GM03348 (cell line): ENCODE data around the gene TARS3.
"Not testable (repeated sequence)": the region's sequence is repeated elsewhere in the genome, so short reads cannot be mapped to it uniquely, and the experiment has no call there.

Experiments
- DNase-seq: peaks from one replicate; pipeline ENCODE4 v3.0.0; 2012; ENCODE audit warnings: low spot score

Gene TARS3

GRCh38 chr15:101654624-101655337, 69.5 kb downstream of the TARS3 start:
- DNase-seq, result not testable (repeated sequence)

- DNase-seq, result no peak
Measured at GRCh38 chr15:101654171-101654570, 70.1 kb downstream of the TARS3 start.

- no peak for DNase-seq
Measured at GRCh38 chr15:101652786-101653430, 71.4 kb downstream of the TARS3 start.

- DNase-seq, result peak; percentile 99
Measured at GRCh38 chr15:101652098-101652785, 72.0 kb downstream of the TARS3 start, which contains the start of gene TM2D3. TSS of gene TM2D3 (minus strand) at chr15:101652381. CDS start at chr15:101652361, 20 bp downstream.

GRCh38 chr15:101651554-101652097, 72.6 kb downstream of the TARS3 start:
- no peak for DNase-seq

- DNase-seq, result no peak
Measured at GRCh38 chr15:101650145-101650544, 74.1 kb downstream of the TARS3 start.

GRCh38 chr15:101648356-101648755, 75.9 kb downstream of the TARS3 start:
- no peak for DNase-seq

- DNase-seq, result no peak
Measured at GRCh38 chr15:101647251-101647650, 77.0 kb downstream of the TARS3 start.

GRCh38 chr15:101646672-101647071, 77.6 kb downstream of the TARS3 start:
- DNase-seq, result no peak

- DNase-seq, result no peak
Measured at GRCh38 chr15:101642361-101642760, 81.9 kb downstream of the TARS3 start.

- no peak for DNase-seq
Measured at GRCh38 chr15:101641894-101642293, 82.4 kb downstream of the TARS3 start.

- peak; percentile 66 for DNase-seq
Measured at GRCh38 chr15:101641129-101641764, 83.0 kb downstream of the TARS3 start.

GRCh38 chr15:101639667-101640066, 84.6 kb downstream of the TARS3 start:
- DNase-seq, result no peak

- no peak for DNase-seq
Measured at GRCh38 chr15:101637919-101638318, 86.4 kb downstream of the TARS3 start.

- no peak for DNase-seq
Measured at GRCh38 chr15:101637516-101637915, 86.8 kb downstream of the TARS3 start.

GRCh38 chr15:101637038-101637437, 87.2 kb downstream of the TARS3 start:
- no peak for DNase-seq

- DNase-seq, result no peak
Measured at GRCh38 chr15:101635944-101636727, 88.1 kb downstream of the TARS3 start.

- DNase-seq, result no peak
Measured at GRCh38 chr15:101633356-101633755, 90.9 kb downstream of the TARS3 start.

- not testable (repeated sequence) for DNase-seq
Measured at GRCh38 chr15:101626729-101627128, 97.5 kb downstream of the TARS3 start.

- no peak for DNase-seq
Measured at GRCh38 chr15:101625980-101626379, 98.3 kb downstream of the TARS3 start.

- no peak for DNase-seq
Measured at GRCh38 chr15:101625184-101625583, 99.1 kb downstream of the TARS3 start.
